HFFc6 (cell line): ENCODE results near the gene HAX1. TPM values are rescaled to one million over a fixed set of nuclear protein-coding genes. Genes with fewer than 3 reads are reported as not detected.
"Not testable (repeated sequence)": the region's sequence is repeated elsewhere in the genome, so short reads cannot be mapped to it uniquely, and the experiment has no call there.

Experiments
- DNase-seq: peaks from one replicate; pipeline ENCODE4 v3.0.0-alpha.2; 2018
- H3K27ac Mint-ChIP-seq: 2 replicates; pipeline ENCODE4 v1.8.0; 2020; ENCODE audit warnings: mild to moderate bottlenecking, mixed read lengths
- H3K27me3 Mint-ChIP-seq: 2 replicates; pipeline ENCODE4 v1.8.0; 2021; ENCODE audit warnings: mild to moderate bottlenecking, moderate library complexity, mixed read lengths; ENCODE audit not compliant: insufficient read depth
- H3K36me3 Mint-ChIP-seq: 2 replicates; pipeline ENCODE4 v1.8.0; 2021; ENCODE audit warnings: low read depth, mixed read lengths
- H3K4me1 Mint-ChIP-seq: 2 replicates; pipeline ENCODE4 v1.8.0; 2020; ENCODE audit warnings: low read depth, mixed read lengths
- H3K4me3 Mint-ChIP-seq: 2 replicates; pipeline ENCODE4 v1.8.0; 2020; ENCODE audit warnings: mild to moderate bottlenecking, moderate library complexity, mixed read lengths
- H3K9me3 Mint-ChIP-seq: 2 replicates; pipeline ENCODE4 v1.8.0; 2020; ENCODE audit warnings: mild to moderate bottlenecking, mixed read lengths
- CTCF ChIP-seq: fragments of 200-600 bp; sonication (generic); IDR thresholded peaks from 2 replicates; pipeline ENCODE4 v1.5.0; 2021; ENCODE audit warnings: antibody characterized with exemption, mild to moderate bottlenecking
- long read RNA-seq: library from polyadenylated mRNA; unstranded; transcript quantifications from one replicate; pipeline ENCODE4 v2.0.0, GENCODE V29; 2019
- total RNA-seq, 6 experiments: library from RNA; stranded (reverse); fragmentation: NEBNext Ultra II Directional; extraction: Animal tissue kit (Norgen Biotek cat#: 25700); gene quantifications; 2 replicates in 1 of 6; 3 replicates in 5 of 6; pipeline ENCODE4 v1.2.3, GENCODE V29; 2021

HAX1 gene
- 100 to 1,000 TPM; 107 to 119 (median 110) TPM for total RNA-seq
- long read RNA-seq, transcript HAX1-204 (7 exons, 914 nt) = minor isoform, 6 of 129 reads
- long read RNA-seq, transcript HAX1-201 (7 exons, 1,227 nt) = major isoform, 109 of 129 reads
- long read RNA-seq, partial matches to known transcripts = 7 of 129 reads
- long read RNA-seq, other reads (novel, unspliced or antisense) = 5 of 129 reads

GRCh38 chr1:154272217-154272998, at the start of gene HAX1:
TSS of gene HAX1 (plus strand) at chr1:154272629. CDS start at chr1:154272724, 95 bp downstream.
- peak within 1 kb of the TSS; percentile 96 for H3K27ac Mint-ChIP-seq
- H3K27me3 Mint-ChIP-seq = peaks cover 2% of the 10 kb centered on the region; the same call in 1 of the 2 replicates
- peak; percentile 84 for TF ChIP-seq CTCF
- peaks cover 30% of the 10 kb centered on the region for H3K4me1 Mint-ChIP-seq
- peak within 1 kb of the TSS; percentile 99 for H3K4me3 Mint-ChIP-seq
- H3K36me3 Mint-ChIP-seq = peaks cover 26% of the 10 kb centered on the region
- peak; percentile 97 for DNase-seq
- H3K9me3 Mint-ChIP-seq = no peaks in the 10 kb centered on the region

GRCh38 chr1:154222918-154223317, 49.5 kb upstream of the HAX1 start:
- H3K27me3 Mint-ChIP-seq = peaks cover 2% of the 10 kb centered on the region
- H3K9me3 Mint-ChIP-seq = no peaks in the 10 kb centered on the region; the same call in 1 of the 2 replicates
- no peak for TF ChIP-seq CTCF
- peak overlapping the region; percentile 98 for H3K27ac Mint-ChIP-seq
- peak overlapping the region; percentile 96 for H3K4me3 Mint-ChIP-seq
- peaks cover 76% of the 10 kb centered on the region for H3K36me3 Mint-ChIP-seq
- DNase-seq = no peak
- H3K4me1 Mint-ChIP-seq = peaks cover 50% of the 10 kb centered on the region

- H3K27ac Mint-ChIP-seq = peak overlapping the region; percentile 12
- H3K27me3 Mint-ChIP-seq = peaks cover 2% of the 10 kb centered on the region
- H3K4me3 Mint-ChIP-seq = peak overlapping the region; percentile 96
- no peak for DNase-seq
- H3K4me1 Mint-ChIP-seq = peaks cover 47% of the 10 kb centered on the region
- peaks cover 69% of the 10 kb centered on the region for H3K36me3 Mint-ChIP-seq
- TF ChIP-seq CTCF = no peak
- no peaks in the 10 kb centered on the region; the same call in 1 of the 2 replicates for H3K9me3 Mint-ChIP-seq
Observed at GRCh38 chr1:154223621-154224020, 48.8 kb upstream of the HAX1 start.

- Mint-ChIP-seq H3K9me3 (no peaks in the 10 kb centered on the region; the same call in 1 of the 2 replicates), H3K4me1 (peaks cover 37% of the 10 kb centered on the region), H3K4me3 (no peak overlapping the region), H3K27me3 (peaks cover 2% of the 10 kb centered on the region), H3K36me3 (peaks cover 57% of the 10 kb centered on the region), H3K27ac (no peak overlapping the region)
- DNase-seq = no peak
- no peak for TF ChIP-seq CTCF
Observed at GRCh38 chr1:154225370-154225769, 47.1 kb upstream of the HAX1 start.

GRCh38 chr1:154231112-154231511, 41.3 kb upstream of the HAX1 start:
- H3K27me3 Mint-ChIP-seq, H3K4me3 Mint-ChIP-seq, H3K9me3 Mint-ChIP-seq, H3K27ac Mint-ChIP-seq, H3K4me1 Mint-ChIP-seq, DNase-seq: not testable (repeated sequence)
- H3K36me3 Mint-ChIP-seq = peaks cover 44% of the 10 kb centered on the region

- peaks cover 47% of the 10 kb centered on the region for H3K36me3 Mint-ChIP-seq
- not testable (repeated sequence) for DNase-seq
Observed at GRCh38 chr1:154233127-154233526, 39.3 kb upstream of the HAX1 start.

More at GRCh38 chr1:154233127-154233526, 39.3 kb upstream of the HAX1 start:
- H3K9me3 Mint-ChIP-seq, H3K4me1 Mint-ChIP-seq, H3K4me3 Mint-ChIP-seq, H3K27ac Mint-ChIP-seq, H3K27me3 Mint-ChIP-seq: not testable (repeated sequence)
